Measurements from ENCODE around the gene NELFB. TPM values are rescaled to one million over a fixed set of nuclear protein-coding genes. Genes with fewer than 3 reads are reported as not detected.

The NELFB gene
- total and polyA plus RNA-seq, 9 of the 15 experiments (the other 6 are each of a cell fraction or from before 2014, with no cell fraction given): 0.24 to 84.0 (median 29.7) TPM

DNA sequence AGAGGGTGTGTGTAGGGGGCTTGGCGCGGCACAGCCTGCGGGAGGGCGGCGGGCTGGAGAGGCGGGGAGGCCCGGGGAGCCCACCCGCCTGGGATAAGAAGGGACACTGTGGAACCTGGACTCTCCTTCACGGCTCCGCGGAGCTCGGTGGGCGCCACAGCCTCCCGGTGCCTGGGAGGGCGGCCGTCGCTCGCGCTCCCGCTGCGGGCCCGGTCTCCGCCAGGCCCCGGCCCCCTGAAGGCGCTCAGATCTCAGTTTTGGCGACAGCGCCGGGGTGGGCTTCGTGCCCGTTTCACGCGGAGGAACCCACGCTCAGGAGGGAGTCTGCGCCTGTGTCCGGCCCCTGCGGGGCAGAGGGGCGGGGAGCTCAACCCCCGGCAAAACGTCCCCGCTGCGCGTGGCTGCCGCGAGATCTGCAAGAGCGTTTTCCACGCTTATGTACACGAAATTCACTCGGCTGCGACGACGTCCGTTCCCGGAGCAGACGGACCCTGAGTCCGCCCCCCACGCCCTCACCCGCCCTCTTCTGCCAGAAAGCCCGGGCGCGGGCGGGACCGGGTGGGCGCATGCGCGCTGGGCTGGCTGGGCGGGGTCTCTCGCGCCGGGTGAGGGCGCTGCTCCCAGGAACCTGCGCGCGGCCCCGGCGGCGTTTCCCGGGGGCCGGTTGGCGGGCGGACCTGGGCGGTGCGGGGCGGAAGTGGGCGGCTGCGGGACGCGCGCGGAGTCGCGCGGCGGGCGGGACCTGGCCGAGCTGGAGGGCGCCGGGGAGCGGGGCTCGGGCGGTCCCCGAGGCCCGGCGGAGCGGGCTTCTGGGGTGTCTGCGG is at the start of gene NELFB (continued):
- TF ChIP-seq L3MBTL2 (IDR thresholded peaks at IDR 0.05): peak; percentile 57; the same call in 1 of the 2 replicates
- TF ChIP-seq, protein P1, sequence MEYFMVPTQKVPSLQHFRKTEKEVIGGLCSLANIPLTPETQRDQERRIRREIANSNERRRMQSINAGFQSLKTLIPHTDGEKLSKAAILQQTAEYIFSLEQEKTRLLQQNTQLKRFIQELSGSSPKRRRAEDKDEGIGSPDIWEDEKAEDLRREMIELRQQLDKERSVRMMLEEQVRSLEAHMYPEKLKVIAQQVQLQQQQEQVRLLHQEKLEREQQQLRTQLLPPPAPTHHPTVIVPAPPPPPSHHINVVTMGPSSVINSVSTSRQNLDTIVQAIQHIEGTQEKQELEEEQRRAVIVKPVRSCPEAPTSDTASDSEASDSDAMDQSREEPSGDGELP (CRISPR knock-in tag; IDR thresholded peaks at IDR 0.05; ENCODE audit: borderline replicate concordance): 0 out of 2 replicates have a peak, but pooled peaks have one; percentile 29
- no peak for TF ChIP-seq KDM1A (IDR thresholded peaks at IDR 0.05)
- TF ChIP-seq HCFC1 (IDR thresholded peaks at IDR 0.05; ENCODE audit: low read depth, low read length): peak; percentile 93
- TF ChIP-seq NEUROD1 (IDR thresholded peaks at IDR 0.05; ENCODE audit: borderline replicate concordance, low read depth, low read length, partially characterized antibody): peak; percentile 85
- no peak for TF ChIP-seq SOX6 (IDR thresholded peaks at IDR 0.05)
- peak; percentile 78; the same call in 1 of the 2 replicates for TF ChIP-seq ZBTB7A (IDR thresholded peaks at IDR 0.05; ENCODE audit: borderline replicate concordance, control insufficient read depth, low read depth, low read length)
- peak; percentile 18; the same call in 1 of the 2 replicates for TF ChIP-seq ESRRA (IDR thresholded peaks at IDR 0.05; ENCODE audit: borderline replicate concordance, low read depth)
- peak; percentile 90 to 91 for TF ChIP-seq NRF1 (conservative IDR thresholded peaks at IDR 0.05 in 1 of 2, IDR thresholded peaks at IDR 0.05 in 1 of 2)
- TF ChIP-seq, protein P2, sequence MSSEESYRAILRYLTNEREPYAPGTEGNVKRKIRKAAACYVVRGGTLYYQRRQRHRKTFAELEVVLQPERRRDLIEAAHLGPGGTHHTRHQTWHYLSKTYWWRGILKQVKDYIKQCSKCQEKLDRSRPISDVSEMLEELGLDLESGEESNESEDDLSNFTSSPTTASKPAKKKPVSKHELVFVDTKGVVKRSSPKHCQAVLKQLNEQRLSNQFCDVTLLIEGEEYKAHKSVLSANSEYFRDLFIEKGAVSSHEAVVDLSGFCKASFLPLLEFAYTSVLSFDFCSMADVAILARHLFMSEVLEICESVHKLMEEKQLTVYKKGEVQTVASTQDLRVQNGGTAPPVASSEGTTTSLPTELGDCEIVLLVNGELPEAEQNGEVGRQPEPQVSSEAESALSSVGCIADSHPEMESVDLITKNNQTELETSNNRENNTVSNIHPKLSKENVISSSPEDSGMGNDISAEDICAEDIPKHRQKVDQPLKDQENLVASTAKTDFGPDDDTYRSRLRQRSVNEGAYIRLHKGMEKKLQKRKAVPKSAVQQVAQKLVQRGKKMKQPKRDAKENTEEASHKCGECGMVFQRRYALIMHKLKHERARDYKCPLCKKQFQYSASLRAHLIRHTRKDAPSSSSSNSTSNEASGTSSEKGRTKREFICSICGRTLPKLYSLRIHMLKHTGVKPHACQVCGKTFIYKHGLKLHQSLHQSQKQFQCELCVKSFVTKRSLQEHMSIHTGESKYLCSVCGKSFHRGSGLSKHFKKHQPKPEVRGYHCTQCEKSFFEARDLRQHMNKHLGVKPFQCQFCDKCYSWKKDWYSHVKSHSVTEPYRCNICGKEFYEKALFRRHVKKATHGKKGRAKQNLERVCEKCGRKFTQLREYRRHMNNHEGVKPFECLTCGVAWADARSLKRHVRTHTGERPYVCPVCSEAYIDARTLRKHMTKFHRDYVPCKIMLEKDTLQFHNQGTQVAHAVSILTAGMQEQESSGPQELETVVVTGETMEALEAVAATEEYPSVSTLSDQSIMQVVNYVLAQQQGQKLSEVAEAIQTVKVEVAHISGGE (CRISPR knock-in tag; IDR thresholded peaks at IDR 0.05): peak; percentile 98 to 100 (median 99)
- no peak for TF ChIP-seq SMARCC2 (IDR thresholded peaks at IDR 0.05; ENCODE audit: low read depth)
- no peak for TF ChIP-seq ZNF324 (CRISPR knock-in tag; IDR thresholded peaks at IDR 0.05)
- no peak for TF ChIP-seq SIRT6 (IDR thresholded peaks at IDR 0.05; ENCODE audit: low read depth, low read length)
- TF ChIP-seq ILF3 (IDR thresholded peaks at IDR 0.05; ENCODE audit: borderline replicate concordance): no peak
- TF ChIP-seq, protein P3, sequence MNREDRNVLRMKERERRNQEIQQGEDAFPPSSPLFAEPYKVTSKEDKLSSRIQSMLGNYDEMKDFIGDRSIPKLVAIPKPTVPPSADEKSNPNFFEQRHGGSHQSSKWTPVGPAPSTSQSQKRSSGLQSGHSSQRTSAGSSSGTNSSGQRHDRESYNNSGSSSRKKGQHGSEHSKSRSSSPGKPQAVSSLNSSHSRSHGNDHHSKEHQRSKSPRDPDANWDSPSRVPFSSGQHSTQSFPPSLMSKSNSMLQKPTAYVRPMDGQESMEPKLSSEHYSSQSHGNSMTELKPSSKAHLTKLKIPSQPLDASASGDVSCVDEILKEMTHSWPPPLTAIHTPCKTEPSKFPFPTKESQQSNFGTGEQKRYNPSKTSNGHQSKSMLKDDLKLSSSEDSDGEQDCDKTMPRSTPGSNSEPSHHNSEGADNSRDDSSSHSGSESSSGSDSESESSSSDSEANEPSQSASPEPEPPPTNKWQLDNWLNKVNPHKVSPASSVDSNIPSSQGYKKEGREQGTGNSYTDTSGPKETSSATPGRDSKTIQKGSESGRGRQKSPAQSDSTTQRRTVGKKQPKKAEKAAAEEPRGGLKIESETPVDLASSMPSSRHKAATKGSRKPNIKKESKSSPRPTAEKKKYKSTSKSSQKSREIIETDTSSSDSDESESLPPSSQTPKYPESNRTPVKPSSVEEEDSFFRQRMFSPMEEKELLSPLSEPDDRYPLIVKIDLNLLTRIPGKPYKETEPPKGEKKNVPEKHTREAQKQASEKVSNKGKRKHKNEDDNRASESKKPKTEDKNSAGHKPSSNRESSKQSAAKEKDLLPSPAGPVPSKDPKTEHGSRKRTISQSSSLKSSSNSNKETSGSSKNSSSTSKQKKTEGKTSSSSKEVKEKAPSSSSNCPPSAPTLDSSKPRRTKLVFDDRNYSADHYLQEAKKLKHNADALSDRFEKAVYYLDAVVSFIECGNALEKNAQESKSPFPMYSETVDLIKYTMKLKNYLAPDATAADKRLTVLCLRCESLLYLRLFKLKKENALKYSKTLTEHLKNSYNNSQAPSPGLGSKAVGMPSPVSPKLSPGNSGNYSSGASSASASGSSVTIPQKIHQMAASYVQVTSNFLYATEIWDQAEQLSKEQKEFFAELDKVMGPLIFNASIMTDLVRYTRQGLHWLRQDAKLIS (CRISPR knock-in tag; IDR thresholded peaks at IDR 0.05): no peak
- TF ChIP-seq CHD2 (IDR thresholded peaks at IDR 0.05; ENCODE audit: low read depth, low read length): peak; percentile 43
- TF ChIP-seq NR2C1 (IDR thresholded peaks at IDR 0.05): no peak
- no peak for TF ChIP-seq NR2C1 (tag; IDR thresholded peaks at IDR 0.05)
- no peak for TF ChIP-seq CBFA2T3 (IDR thresholded peaks at IDR 0.05)
- TF ChIP-seq ZNF551 (CRISPR knock-in tag; IDR thresholded peaks at IDR 0.05): no peak
